ENCODE results near the gene NINJ2.
"Not testable (repeated sequence)": the region's sequence is repeated elsewhere in the genome, so short reads cannot be mapped to it uniquely, and the experiment has no call there.

Gene NINJ2, protein sequence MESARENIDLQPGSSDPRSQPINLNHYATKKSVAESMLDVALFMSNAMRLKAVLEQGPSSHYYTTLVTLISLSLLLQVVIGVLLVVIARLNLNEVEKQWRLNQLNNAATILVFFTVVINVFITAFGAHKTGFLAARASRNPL

DNA sequence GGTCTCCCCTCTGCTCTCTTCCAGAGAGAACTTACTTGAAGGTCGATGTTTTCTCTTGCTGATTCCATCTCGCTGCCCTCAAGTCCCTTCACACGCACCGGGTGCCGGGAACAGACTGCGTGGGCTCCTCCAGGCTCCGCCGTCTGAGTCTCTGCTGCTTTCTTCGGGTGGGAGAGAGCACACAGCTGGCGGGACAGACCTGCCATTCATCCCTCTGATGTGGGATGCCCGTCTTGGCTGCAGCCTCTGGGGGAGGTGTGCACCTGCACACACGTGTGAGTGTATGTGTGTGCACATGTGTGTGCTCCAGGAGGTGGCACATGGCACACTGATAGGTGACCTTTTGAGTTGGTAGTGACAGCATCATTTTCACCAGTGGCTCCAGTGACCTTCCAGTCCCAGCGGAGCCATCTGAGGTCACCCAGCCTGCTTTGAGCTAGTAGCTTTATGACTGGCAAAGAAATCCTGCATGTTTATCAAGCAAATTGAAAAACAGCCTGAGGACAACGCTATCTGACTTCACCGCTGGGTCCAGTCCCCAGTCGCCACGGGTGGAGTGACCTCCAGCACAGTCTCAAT is at the start of gene NINJ2:
NINJ2 (minus strand) TSS at position 153 of the 579 bp plus-strand sequence; CDS start at position 68, 85 bp downstream.
- no peak for DNase-seq

DNA sequence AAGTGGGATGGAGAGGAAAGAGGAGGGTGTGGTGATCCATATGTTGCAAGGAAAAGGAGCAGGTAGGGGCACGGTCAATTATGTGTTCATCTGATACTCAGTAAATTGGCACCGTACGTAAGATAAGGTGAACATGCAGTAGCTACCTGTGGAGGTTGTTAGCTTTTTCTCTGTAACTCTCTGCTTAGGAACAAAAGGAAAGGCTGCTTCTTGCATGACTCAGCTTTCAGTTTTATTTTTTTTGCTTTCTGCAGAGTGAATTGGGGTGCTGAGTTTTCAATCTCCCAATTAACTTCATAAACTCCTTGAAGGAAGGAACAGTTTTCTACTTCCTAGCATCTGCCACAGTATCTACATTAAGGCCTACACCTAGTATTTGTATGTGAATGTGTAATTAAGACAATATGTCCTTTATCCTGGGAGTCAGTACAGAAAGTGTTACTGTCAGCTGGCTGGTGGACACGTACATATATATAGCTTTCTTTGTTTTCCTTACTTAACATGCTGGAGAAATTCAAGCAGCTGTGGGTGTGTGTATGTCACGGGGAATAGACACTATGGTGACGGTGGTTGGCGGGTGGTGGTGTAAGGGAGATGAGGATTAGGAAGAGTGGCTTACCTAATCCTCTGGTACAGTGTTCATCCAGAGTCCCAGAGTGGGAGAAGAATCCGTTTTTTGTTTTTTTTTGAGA is 49.1 kb upstream of the NINJ2 start:
- no peak for DNase-seq

GRCh38 chr12:709455-710020 is 46.3 kb upstream of the NINJ2 start:
- no peak for DNase-seq

GRCh38 chr12:708084-708483 is 44.8 kb upstream of the NINJ2 start:
- not testable (repeated sequence) for DNase-seq

DNA sequence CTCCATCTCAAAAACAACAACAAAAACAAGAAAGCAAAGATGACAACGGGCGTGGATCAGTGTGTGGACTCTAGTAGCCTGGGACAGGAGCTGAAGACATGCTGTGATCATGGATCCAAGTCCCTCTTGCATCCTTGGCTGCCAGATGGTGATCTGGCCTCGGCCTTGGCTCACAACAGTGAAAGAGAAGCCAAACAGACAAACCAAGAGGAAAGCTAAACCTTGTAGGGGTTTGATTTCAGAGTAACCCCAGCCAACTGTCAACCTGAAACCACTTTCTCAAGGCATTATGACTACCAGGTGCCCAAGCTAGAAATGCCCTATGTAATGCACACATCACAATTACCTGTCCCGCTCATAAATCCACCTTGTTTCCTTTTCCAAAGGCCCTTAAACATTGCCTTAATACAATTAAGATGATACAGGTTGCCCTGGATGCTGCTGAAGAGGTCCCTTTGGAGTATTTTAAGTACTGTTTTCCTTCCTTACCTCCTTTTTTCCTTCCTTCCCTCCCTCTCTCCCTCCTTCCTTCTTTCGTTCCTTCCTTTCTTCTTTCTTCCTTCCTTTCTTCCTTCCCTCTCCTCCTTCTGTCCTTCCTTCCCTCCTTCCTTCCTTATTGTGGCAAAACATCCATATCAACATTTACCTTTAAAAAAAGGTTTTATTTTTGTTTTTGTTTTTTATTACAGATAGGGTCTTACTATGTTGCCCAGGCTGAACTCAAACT is 41.4 kb upstream of the NINJ2 start:
- DNase-seq: no peak

GRCh38 chr12:701896-702539 is 38.8 kb upstream of the NINJ2 start:
- DNase-seq: no peak

DNA sequence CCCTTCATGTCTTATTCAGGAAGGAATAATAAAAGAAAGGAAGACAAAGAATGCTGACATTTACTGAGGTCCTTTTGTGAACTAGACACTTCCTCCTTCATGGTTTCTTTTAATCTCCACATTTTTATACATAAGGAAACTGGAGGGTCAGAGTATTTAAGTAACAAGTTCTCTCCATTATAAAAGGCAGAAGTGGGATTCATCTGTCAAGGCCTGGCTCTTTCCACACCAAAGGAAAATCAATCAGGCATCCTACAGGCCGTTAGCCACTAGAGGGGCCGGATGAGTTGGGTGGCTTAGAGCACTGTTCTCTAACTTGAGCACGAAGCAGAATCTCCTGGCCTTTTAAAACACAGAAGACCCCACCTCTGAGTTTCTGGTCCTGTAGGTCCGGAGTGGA is 36.8 kb upstream of the NINJ2 start:
- DNase-seq: no peak

- DNase-seq: not testable (repeated sequence)
Observed at GRCh38 chr12:698222-698621, 35.0 kb upstream of the NINJ2 start.

- DNase-seq: no peak
Observed at GRCh38 chr12:697481-697880, 34.2 kb upstream of the NINJ2 start.

DNA sequence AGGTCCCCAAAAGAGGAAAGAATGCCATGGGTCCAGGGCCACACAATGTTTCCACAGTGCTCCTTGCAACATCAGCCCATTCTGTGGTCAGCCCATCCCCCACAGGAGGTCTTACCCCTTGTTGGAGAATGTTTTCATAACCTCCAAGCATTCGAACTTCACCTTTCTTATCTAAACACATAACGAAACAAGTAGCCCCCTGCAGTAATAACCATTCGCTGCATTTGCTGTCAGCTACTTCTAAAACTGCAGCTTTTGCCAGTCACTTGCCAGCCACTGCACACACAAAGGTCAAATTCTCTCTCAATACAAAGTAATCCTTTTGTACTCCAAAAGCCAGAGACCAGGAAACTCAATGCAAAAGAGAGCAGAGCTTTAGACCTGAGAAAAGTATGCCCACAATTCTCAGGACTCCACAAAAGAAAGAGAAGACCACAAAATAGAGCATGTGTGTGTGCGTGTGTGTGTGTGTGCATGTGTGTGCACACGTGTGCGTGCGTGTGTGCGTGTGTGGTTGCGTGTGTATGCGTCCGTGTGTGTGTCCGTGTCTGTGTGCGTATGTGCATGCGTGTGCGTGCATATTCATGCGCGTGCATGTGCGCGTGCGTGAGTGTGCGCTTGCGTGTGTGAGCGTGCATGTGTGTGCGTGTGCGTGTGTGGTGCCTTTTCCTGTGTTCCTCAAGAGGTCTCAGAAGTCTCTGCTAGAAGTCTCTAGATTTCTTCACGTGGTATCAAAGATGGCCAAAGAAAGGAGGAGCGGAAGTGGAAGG is 31.7 kb upstream of the NINJ2 start:
- DNase-seq: no peak

DNA sequence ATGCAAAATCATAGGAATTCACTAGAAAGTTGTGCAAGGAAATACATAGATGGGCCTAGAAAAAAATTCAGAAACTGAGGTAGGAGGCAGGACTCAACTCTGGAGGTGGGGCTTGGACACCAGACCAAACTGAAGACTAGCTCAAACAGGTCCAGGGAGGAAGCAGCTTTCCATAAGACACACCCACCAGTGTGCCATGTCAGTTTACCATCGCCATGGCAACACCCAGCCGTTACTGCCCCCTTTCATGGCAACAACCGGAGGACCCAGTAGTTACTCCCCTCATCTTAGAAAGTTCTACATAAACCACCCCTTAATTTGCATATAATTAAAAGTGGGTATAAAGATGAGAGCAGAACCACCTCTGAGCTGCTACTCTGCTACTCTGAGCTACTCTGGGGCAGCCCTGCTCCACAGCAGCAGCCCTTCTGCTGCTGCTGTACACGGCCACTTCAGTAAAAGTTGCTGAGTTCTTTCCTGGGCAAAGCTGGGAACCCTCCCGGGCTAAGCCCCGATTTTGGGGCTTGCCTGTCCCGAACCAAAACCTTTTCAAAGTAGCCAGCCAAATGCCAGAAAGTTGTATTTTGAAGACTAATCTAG is 30.8 kb upstream of the NINJ2 start:
- DNase-seq: no peak

DNA sequence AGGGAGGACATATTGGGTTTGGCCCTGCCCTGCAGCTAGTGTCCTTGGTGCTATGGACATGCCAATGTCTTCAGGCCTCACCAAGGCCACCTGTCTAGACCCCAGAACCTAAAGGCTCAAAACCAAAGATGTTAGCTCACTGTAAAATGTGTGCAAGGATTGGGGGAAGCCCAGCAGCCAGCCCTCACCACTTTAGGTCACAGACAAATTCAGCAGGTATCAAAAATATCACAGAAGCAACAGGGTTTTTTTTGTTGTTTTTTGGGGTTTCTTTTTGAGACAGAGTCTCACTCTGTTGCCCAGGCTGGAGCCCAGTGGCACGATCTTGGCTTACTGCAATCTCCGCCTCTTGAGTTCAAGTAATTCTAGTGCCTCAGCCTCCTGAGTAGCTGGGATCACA is 29.0 kb upstream of the NINJ2 start:
- no peak for DNase-seq

- peak; percentile 31 for DNase-seq
Observed at GRCh38 chr12:690466-690865, 27.2 kb upstream of the NINJ2 start.

- no peak for DNase-seq
Observed at GRCh38 chr12:685388-685787, 22.1 kb upstream of the NINJ2 start.

- no peak for DNase-seq
Observed at GRCh38 chr12:684416-684815, 21.2 kb upstream of the NINJ2 start.

GRCh38 chr12:681568-682256 is 18.5 kb upstream of the NINJ2 start:
- DNase-seq: no peak

DNA sequence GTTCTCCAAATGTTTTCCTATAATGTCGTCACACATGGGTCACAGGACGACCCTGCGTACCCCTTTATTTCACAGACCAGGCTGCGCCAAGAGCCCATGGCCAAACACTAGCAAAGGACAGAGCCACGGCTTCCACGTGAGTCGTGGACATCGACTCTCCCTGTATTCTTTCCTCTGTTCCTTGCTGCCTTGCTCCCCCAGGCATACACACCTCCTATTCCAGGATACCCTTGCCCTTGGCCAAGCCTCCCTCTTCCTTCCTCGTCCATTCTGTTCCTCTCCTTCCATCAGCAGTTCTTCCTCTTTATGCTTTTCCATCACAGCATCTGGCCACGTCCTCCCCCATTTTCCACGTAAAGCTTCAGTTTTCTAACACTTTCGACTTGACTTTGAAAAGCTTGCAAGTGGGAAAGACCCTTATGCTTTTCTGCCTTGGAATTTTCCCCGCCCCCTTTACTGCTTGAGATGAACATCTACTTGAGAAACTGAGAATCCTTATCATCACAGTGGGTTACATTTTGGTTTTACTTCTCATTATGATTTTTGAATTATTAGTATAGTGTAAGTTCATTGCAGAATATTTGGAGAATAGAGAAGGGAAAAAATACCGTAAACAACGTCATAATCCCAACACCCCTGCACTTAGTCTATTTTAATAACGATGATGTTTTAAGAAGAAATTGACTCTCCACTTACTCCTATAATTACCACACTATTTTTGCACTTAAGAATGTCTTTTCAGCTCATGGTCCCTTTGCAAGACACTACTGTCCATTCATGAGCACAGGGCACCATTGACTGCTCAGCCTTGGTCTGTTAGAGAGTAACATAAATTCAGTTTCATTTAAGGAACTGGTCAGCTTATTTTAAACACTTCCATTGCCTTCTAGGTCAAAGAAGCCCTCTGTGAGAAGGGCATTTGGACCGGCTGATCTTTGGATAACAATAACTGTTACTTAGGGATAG is 15.8 kb upstream of the NINJ2 start:
- DNase-seq: no peak

DNA sequence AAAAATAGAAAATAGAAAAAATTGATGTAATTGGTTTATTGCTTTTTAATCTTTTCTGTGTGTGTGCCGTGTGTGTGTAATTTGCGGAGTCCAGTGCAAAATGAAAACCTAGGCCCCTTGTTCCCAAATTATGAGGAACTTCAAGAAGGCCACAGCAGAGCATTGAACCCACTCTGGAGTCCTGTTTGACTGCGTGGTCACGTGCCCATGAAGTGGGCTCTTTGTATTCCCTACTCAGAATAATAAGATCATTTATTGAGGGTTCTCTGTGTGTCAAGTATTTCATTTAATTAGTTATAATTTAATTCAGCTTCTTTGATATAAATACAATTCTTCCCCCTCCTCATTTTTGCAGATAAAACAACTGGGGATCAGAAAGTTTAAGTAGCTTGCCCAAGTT is 12.3 kb upstream of the NINJ2 start:
- DNase-seq: no peak

- DNase-seq: no peak
Observed at GRCh38 chr12:674272-674781, 11.1 kb upstream of the NINJ2 start.

GRCh38 chr12:673849-674248 is 10.6 kb upstream of the NINJ2 start:
- no peak for DNase-seq
